Adipocyte (in vitro differentiated cells): ENCODE results near the gene APH1B.

Experiments used
- DNase-seq: peaks from one replicate; pipeline ENCODE4 v3.0.0-alpha.2; 2015; ENCODE audit warnings: low read depth
- H3K27me3 ChIP-seq: replicated peaks from 2 replicates; pipeline ENCODE4 v1.7.0; 2013; ENCODE audit warnings: mild to moderate bottlenecking, low read length, moderate library complexity; ENCODE audit not compliant: control insufficient read depth, insufficient read depth
- H3K36me3 ChIP-seq: 2 replicates; pipeline ENCODE4 v1.7.0; 2013; ENCODE audit warnings: low read length, mild to moderate bottlenecking, moderate library complexity; ENCODE audit not compliant: control insufficient read depth, insufficient read depth, severe bottlenecking
- H3K4me1 ChIP-seq: 2 replicates; pipeline ENCODE4 v1.7.0; 2013; ENCODE audit warnings: mild to moderate bottlenecking, low read length, moderate library complexity; ENCODE audit not compliant: control insufficient read depth, insufficient read depth
- H3K4me3 ChIP-seq: 2 replicates; pipeline ENCODE4 v1.7.0; 2013; ENCODE audit warnings: mild to moderate bottlenecking, low read length, moderate library complexity
- H3K9ac ChIP-seq: 2 replicates; pipeline ENCODE4 v1.7.0; 2013; ENCODE audit warnings: mild to moderate bottlenecking, low read length, moderate library complexity
- H3K9me3 ChIP-seq: 2 replicates; pipeline ENCODE4 v1.7.0; 2013; ENCODE audit warnings: mild to moderate bottlenecking, low read length, moderate library complexity; ENCODE audit not compliant: control insufficient read depth

The APH1B gene

GRCh38 chr15:63254991-63255390 lies 22.4 kb upstream of the APH1B start:
- Histone ChIP-seq H3K27me3 (no peaks in the 10 kb centered on the region), H3K9me3 (no peaks in the 10 kb centered on the region), H3K36me3 (peaks cover 21% of the 10 kb centered on the region), H3K9ac (no peak overlapping the region), H3K4me1 (peaks cover 30% of the 10 kb centered on the region), H3K4me3 (no peak overlapping the region)
- no peak for DNase-seq

DNA sequence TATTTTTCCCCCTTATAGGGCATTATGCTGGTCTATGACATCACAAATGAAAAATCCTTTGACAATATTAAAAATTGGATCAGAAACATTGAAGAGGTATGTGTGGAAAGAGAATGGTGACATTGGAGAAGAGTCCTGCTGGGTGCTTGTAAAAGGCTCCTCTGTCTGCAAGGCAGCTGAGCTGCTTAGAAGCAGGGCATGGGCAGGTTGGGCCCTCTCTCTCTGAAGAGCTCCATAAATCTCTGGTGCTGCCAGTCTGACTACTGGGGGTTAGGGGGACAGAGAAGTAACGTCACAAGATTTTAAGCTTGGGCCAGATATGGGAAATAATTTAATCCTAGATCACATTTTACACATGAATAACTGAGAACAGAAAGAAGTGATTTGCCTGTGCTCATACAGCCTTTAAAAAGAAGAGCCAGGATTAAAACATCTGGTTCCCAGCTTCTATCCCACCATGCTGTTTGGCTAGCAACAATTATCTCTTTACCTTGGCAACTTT lies 21.9 kb upstream of the APH1B start:
- H3K36me3 ChIP-seq: peaks cover 25% of the 10 kb centered on the region
- no peaks in the 10 kb centered on the region for H3K9me3 ChIP-seq
- peaks cover 25% of the 10 kb centered on the region for H3K4me1 ChIP-seq
- H3K9ac ChIP-seq: no peak overlapping the region
- H3K27me3 ChIP-seq: no peaks in the 10 kb centered on the region
- DNase-seq: no peak
- no peak overlapping the region for H3K4me3 ChIP-seq

DNA sequence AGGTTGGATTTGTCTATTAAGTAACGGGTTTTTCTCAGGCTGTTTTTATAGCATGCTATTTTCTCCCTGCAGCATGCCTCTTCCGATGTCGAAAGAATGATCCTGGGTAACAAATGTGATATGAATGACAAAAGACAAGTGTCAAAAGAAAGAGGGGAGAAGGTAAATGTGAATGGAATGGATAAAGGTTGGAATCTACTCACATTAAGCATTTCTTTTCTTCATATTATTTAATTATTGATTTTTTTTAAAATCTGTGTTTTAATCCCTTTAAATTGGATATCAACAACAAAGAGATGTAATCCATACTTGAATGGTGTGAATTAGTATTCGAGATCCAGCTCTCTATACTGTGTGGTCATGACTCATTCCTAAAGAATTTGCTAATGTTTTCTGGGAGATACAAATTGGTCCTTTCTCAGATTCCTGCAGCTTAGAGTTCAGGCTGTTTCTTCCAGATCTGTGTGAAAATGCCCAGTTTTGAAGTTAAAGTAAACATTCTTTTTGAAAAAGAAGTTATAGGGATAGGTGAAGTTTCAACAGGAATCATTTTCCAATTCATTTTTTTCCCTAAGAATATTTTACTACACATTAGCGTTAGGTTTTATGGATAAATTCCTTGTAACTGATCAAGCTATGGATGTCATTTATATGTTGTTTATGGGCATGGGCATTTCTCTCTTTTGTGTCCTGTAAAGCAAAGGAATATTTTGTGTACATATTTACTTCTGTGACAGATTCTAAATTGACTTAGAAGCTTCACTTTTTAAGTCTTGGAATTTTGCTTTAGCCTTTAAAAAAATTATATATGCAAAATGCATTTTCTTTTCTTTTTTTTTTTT lies 20.8 kb upstream of the APH1B start:
- Histone ChIP-seq H3K4me1 (peaks cover 16% of the 10 kb centered on the region), H3K9me3 (no peaks in the 10 kb centered on the region), H3K4me3 (no peak overlapping the region), H3K36me3 (peaks cover 32% of the 10 kb centered on the region), H3K9ac (peak overlapping the region; percentile 67), H3K27me3 (no peaks in the 10 kb centered on the region)
- DNase-seq: peak; percentile 79

DNA sequence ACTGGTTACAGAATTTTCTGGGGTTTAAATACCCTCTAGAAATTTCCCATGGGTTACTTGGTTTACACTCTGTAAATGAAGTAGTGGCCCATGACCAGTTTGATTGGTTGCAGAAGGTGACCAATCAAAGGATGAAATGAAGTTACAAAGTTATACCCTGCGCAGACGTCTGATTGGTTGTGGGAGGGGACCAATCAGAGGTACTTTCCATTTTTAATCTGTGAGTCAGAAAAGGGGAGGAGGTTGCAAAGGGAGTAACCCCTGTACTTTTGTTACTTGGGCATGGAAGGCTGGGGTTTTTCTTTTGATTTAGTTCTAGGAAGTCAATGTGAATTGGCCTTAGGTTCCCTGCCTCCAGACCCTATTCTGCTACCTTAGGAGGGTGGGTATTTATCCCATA lies 18.7 kb upstream of the APH1B start:
- peaks cover 44% of the 10 kb centered on the region for H3K36me3 ChIP-seq

GRCh38 chr15:63260791-63261190 lies 16.6 kb upstream of the APH1B start:
- Histone ChIP-seq H3K4me1 (peaks cover 16% of the 10 kb centered on the region), H3K27me3 (no peaks in the 10 kb centered on the region), H3K9ac (no peak overlapping the region), H3K4me3 (no peak overlapping the region), H3K9me3 (no peaks in the 10 kb centered on the region), H3K36me3 (peaks cover 61% of the 10 kb centered on the region)
- no peak for DNase-seq

More for the DNA sequence above, 18.7 kb upstream of the APH1B start:
- Histone ChIP-seq H3K9ac (no peak overlapping the region), H3K4me3 (no peak overlapping the region), H3K27me3 (no peaks in the 10 kb centered on the region), H3K4me1 (peaks cover 16% of the 10 kb centered on the region), H3K9me3 (no peaks in the 10 kb centered on the region)
- no peak for DNase-seq

- no peaks in the 10 kb centered on the region for H3K27me3 ChIP-seq
Observed at GRCh38 chr15:63261311-63261710, 16.1 kb upstream of the APH1B start.

DNA sequence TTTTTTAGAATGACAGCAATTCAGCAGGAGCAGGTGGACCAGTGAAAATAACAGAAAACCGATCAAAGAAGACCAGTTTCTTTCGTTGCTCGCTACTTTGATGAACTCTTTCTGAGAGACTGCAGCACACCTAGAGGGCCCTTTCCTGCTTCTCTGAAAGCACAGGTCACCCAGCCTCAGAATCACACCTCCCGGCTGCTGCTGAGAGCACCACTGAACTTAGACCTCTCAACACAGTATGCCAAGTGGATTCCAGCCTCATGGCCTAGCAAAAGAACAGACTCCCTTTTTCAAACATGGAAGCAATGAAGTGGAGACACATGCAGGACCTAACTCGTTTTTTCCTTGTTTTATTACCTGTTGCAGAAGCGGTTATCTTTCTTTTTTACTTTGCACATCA lies 13.9 kb upstream of the APH1B start:
- H3K9ac ChIP-seq: no peak overlapping the region
- H3K4me1 ChIP-seq: no peaks in the 10 kb centered on the region
- peaks cover 67% of the 10 kb centered on the region for H3K36me3 ChIP-seq
- DNase-seq: no peak
- H3K9me3 ChIP-seq: no peaks in the 10 kb centered on the region
- H3K27me3 ChIP-seq: no peaks in the 10 kb centered on the region
- no peak overlapping the region for H3K4me3 ChIP-seq

More at GRCh38 chr15:63261311-63261710, 16.1 kb upstream of the APH1B start:
- Histone ChIP-seq H3K9ac (no peak overlapping the region), H3K4me1 (peaks cover 11% of the 10 kb centered on the region), H3K4me3 (no peak overlapping the region), H3K9me3 (no peaks in the 10 kb centered on the region), H3K36me3 (peaks cover 62% of the 10 kb centered on the region)
- no peak for DNase-seq

- H3K4me3 ChIP-seq: no peak overlapping the region
- no peaks in the 10 kb centered on the region for H3K27me3 ChIP-seq
- DNase-seq: peak; percentile 88
- H3K36me3 ChIP-seq: peaks cover 63% of the 10 kb centered on the region
- no peaks in the 10 kb centered on the region for H3K9me3 ChIP-seq
- no peaks in the 10 kb centered on the region for H3K4me1 ChIP-seq
- H3K9ac ChIP-seq: no peak overlapping the region
Observed at GRCh38 chr15:63264688-63265293, 12.6 kb upstream of the APH1B start.

DNA sequence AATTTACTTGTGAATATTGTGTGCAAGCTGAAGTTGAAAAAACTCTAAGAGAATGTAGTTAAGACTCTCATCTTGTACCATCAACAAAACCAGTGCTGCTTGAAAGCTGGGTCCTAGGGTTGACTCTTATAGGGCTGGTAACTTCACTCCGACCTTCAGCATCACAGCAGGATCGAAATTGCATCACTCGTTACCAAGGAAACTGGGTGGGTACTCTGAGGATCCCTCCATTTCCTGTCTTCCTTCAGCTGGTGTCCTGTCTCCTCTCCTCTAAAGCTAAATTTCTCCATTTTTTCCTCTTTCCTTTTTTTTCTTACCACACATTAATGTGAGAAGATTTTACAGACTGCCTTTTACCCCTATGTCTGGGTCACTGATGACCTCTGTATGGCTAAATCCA lies 3.0 kb upstream of the APH1B start:
- Histone ChIP-seq H3K9me3 (no peaks in the 10 kb centered on the region), H3K36me3 (no peaks in the 10 kb centered on the region), H3K9ac (no peak overlapping the region), H3K27me3 (no peaks in the 10 kb centered on the region), H3K4me1 (peaks cover 16% of the 10 kb centered on the region), H3K4me3 (no peak overlapping the region)
- no peak for DNase-seq

- Histone ChIP-seq H3K27me3 (no peaks in the 10 kb centered on the region), H3K9ac (peak overlapping the region; percentile 94), H3K4me1 (peaks cover 16% of the 10 kb centered on the region), H3K4me3 (peak overlapping the region; percentile 87), H3K9me3 (no peaks in the 10 kb centered on the region), H3K36me3 (peaks cover 13% of the 10 kb centered on the region)
- DNase-seq: no peak
Observed at GRCh38 chr15:63276342-63277037, 915 bp upstream of the APH1B start.

DNA sequence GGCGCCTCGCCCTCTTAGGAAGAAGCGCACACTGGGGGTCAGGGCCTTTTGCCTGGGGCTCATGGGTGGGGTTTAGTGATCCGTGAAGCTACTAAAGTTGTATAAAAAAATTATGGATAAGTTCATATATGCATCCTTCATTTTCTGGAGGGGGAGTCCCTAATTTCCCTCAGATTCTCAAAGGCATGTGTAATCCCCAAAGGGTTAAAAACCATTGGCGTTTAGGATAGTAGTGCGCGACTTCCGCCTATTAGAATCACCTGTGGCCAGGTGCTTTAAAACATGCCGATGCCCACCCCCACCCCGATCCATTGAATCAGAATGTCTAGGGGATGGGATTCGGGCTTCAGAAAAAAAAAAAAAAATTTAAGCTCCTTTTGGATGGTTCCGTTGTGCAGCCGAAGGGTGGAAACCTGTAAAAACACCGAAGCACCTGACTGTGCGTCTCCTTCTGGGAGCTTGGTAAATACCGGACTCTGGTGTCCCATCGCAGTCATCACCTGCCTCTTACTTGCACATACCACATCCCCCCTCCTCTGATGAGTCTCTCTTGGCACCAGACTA lies 570 bp downstream of the APH1B start:
- Histone ChIP-seq H3K27me3 (no peaks in the 10 kb centered on the region), H3K9ac (peak overlapping the region; percentile 97), H3K9me3 (no peaks in the 10 kb centered on the region), H3K36me3 (peaks cover 13% of the 10 kb centered on the region), H3K4me3 (peak overlapping the region; percentile 93), H3K4me1 (peaks cover 16% of the 10 kb centered on the region)
- DNase-seq: peak; percentile 24
